CD14-positive monocyte (primary cell): Measurements from ENCODE around the gene C20orf173. TPM values are rescaled to one million over a fixed set of nuclear protein-coding genes. Genes with fewer than 3 reads are reported as not detected.

Source experiments
- DNase-seq, 3 donors: peaks; one replicate each; pipeline ENCODE4 v3.0.0-alpha.2; 2011 to 2022
- H2AFZ ChIP-seq: 2 replicates; pipeline ENCODE4 v1.6.0; 2012; ENCODE audit warnings: mild to moderate bottlenecking, low read depth, low read length, inconsistent platforms; ENCODE audit not compliant: insufficient read depth, poor library complexity, severe bottlenecking
- H3K27ac ChIP-seq, 2 donors: 1 replicate in 1 of 2; 2 replicates in 1 of 2; pipeline ENCODE4 v1.5.1; 2012 to 2013; ENCODE audit warnings: low read length in 2 of 2, control low read depth in 1 of 2, inconsistent platforms in 1 of 2, low read depth in 1 of 2, mild to moderate bottlenecking in 1 of 2
- H3K27me3 ChIP-seq, 2 donors: one replicate each; pipeline versions ENCODE4 v1.6.0 to v1.6.1; 2011 to 2013; ENCODE audit warnings: low read length in 2 of 2; ENCODE audit not compliant: control insufficient read depth in 2 of 2, insufficient read depth in 2 of 2
- H3K36me3 ChIP-seq, 2 donors: replicated peaks in 1 of 2; 1 replicate in 1 of 2; 2 replicates in 1 of 2; pipeline versions ENCODE4 v1.5.1 to v1.6.1; 2012 to 2013; ENCODE audit warnings: low read length in 2 of 2, control low read depth in 1 of 2, inconsistent platforms in 1 of 2, mild to moderate bottlenecking in 1 of 2; ENCODE audit not compliant: insufficient read depth in 2 of 2, control insufficient read depth in 1 of 2
- H3K4me1 ChIP-seq, 2 donors: 1 replicate in 1 of 2; 2 replicates in 1 of 2; pipeline versions ENCODE4 v1.5.1 to v1.6.1; 2012 to 2013; ENCODE audit warnings: low read length in 2 of 2, control low read depth in 1 of 2, inconsistent platforms in 1 of 2, mild to moderate bottlenecking in 1 of 2, moderate library complexity in 1 of 2; ENCODE audit not compliant: insufficient read depth in 2 of 2, control insufficient read depth in 1 of 2
- H3K4me2 ChIP-seq: replicated peaks from 2 replicates; pipeline ENCODE3; 2012; ENCODE audit warnings: low read length, moderate library complexity, mild to moderate bottlenecking; ENCODE audit not compliant: poor library complexity, severe bottlenecking; ENCODE audit errors: extremely low read depth
- H3K4me3 ChIP-seq, 3 experiments: fragments of 200-600 bp in 1 of 3; sonication (generic) in 1 of 3; replicated peaks in 1 of 3; 1 replicate in 2 of 3; 2 replicates in 1 of 3; pipeline ENCODE4 v1.5.1; 2011 to 2013; ENCODE audit warnings: low read length in 3 of 3, mild to moderate bottlenecking in 3 of 3, control low read depth in 2 of 3, low read depth in 2 of 3, inconsistent platforms in 1 of 3, moderate library complexity in 1 of 3
- H3K79me2 ChIP-seq: 2 replicates; pipeline ENCODE4 v1.6.0; 2012; ENCODE audit warnings: mild to moderate bottlenecking, control low read depth, inconsistent platforms, low read length, moderate library complexity; ENCODE audit not compliant: insufficient read depth
- H3K9ac ChIP-seq: 2 replicates; pipeline ENCODE4 v1.6.0; 2017; ENCODE audit warnings: low read length, mild to moderate bottlenecking; ENCODE audit not compliant: insufficient read depth, poor library complexity, severe bottlenecking
- H3K9me3 ChIP-seq, 2 donors: replicated peaks in 1 of 2; 1 replicate in 1 of 2; 2 replicates in 1 of 2; pipeline versions ENCODE4 v1.5.1 to v1.6.1; 2012 to 2013; ENCODE audit warnings: low read length in 2 of 2, control low read depth in 1 of 2; ENCODE audit not compliant: control insufficient read depth in 1 of 2, insufficient read depth in 1 of 2
- H4K20me1 ChIP-seq: 2 replicates; pipeline ENCODE4 v1.6.0; 2012; ENCODE audit warnings: mild to moderate bottlenecking, low read length, control low read depth, moderate library complexity; ENCODE audit not compliant: insufficient read depth
- H3K27ac Mint-ChIP-seq, 7 donors: one replicate each; pipeline ENCODE4 v1.8.0; 2020; ENCODE audit warnings: mild to moderate bottlenecking in 7 of 7, mixed read lengths in 7 of 7, moderate library complexity in 6 of 7, inconsistent platforms in 2 of 7
- H3K27me3 Mint-ChIP-seq, 3 donors: one replicate each; pipeline ENCODE4 v1.8.0; 2021 to 2022; ENCODE audit warnings: low read depth in 3 of 3, mild to moderate bottlenecking in 3 of 3, mixed read lengths in 3 of 3, moderate library complexity in 3 of 3, inconsistent platforms in 1 of 3
- H3K36me3 Mint-ChIP-seq, 2 donors: one replicate each; pipeline ENCODE4 v1.8.0; 2020; ENCODE audit warnings: mixed read lengths in 2 of 2, inconsistent platforms in 1 of 2, mild to moderate bottlenecking in 1 of 2
- H3K4me1 Mint-ChIP-seq: one replicate; pipeline ENCODE4 v1.8.0; 2020; ENCODE audit warnings: mild to moderate bottlenecking, mixed read lengths
- H3K4me3 Mint-ChIP-seq, 2 donors: one replicate each; pipeline ENCODE4 v1.8.0; 2020; ENCODE audit warnings: mild to moderate bottlenecking in 2 of 2, mixed read lengths in 2 of 2, moderate library complexity in 1 of 2
- H3K9me3 Mint-ChIP-seq, 7 donors: one replicate each; pipeline ENCODE4 v1.8.0; 2020 to 2022; ENCODE audit warnings: mixed read lengths in 7 of 7, mild to moderate bottlenecking in 6 of 7, moderate library complexity in 6 of 7, inconsistent platforms in 2 of 7
- CTCF ChIP-seq: fragments of 200-600 bp; IDR thresholded peaks from one replicate; pipeline ENCODE4 v1.8.0; 2022; ENCODE audit warnings: antibody characterized with exemption, mild to moderate bottlenecking
- WGBS: methylation state at CpG from one replicate; pipeline ENCODE4 v1.1.5; 2013; ENCODE audit warnings: missing lambda C conversion rate; ENCODE audit not compliant: insufficient coverage; 5-methylcytosine and 5-hydroxymethylcytosine counted together
- intact Hi-C, 2 donors: fragments of 100-400 bp; cut with micrococcal nuclease; formaldehyde crosslinking; loops; one replicate each; pipeline versions ENCODE4 v1.15.0 to v1.15.1; 2023
- polyA plus RNA-seq, 3 donors: library from polyadenylated mRNA; depleted of rRNA in 1 of 3; unstranded in 2 of 3; stranded (reverse) in 1 of 3; fragments of 300-500 nt in 2 of 3; fragments of >200 nt in 1 of 3; fragmentation: Illumina TruSeq in 2 of 3; gene quantifications; 1 replicate in 2 of 3; 2 replicates in 1 of 3; pipeline ENCODE4 v1.2.3, GENCODE V29; 2012 to 2021

C20orf173 gene
- polyA plus RNA-seq, 3 donors: not detected

GRCh38 chr20:35502352-35502751, 27.1 kb downstream of the C20orf173 start:
- H3K4me1 ChIP-seq: no peaks in the 10 kb centered on the region
- Mint-ChIP-seq H3K27ac (peak overlapping the region in 4 of 7 donors; percentile 34 to 79 (median 53)), H3K36me3 (peaks cover 91 to 94% of the 10 kb centered on the region in 2 donors), H3K4me3 (no peak overlapping the region), H3K9me3 (no peaks in the 10 kb centered on the region), H3K4me1 (peaks cover 8% of the 10 kb centered on the region), H3K27me3 (no peaks in the 10 kb centered on the region)
- no peak overlapping the region for H3K4me3 ChIP-seq
- no peaks in the 10 kb centered on the region for H4K20me1 ChIP-seq
- no peaks in the 10 kb centered on the region for H3K79me2 ChIP-seq
- H3K36me3 ChIP-seq: peaks cover 87 to 100% of the 10 kb centered on the region in 2 donors
- no peak overlapping the region for H3K9ac ChIP-seq
- WGBS: 25% methylated on average over 8 of the region's 8 CpGs
- H3K27ac ChIP-seq: peak overlapping the region in 1 of 2 donors; percentile 21
- intact Hi-C loops: no loop called here
- no peaks in the 10 kb centered on the region for H3K27me3 ChIP-seq
- no peak for TF ChIP-seq CTCF
- no peaks in the 10 kb centered on the region for H3K9me3 ChIP-seq
- H2AFZ ChIP-seq: no peak overlapping the region
- peak; percentile 12 to 21 (median 14) for DNase-seq
- H3K4me2 ChIP-seq: no peak overlapping the region

- intact Hi-C loops: no loop called here
- no peak for TF ChIP-seq CTCF
- Mint-ChIP-seq H3K36me3 (peaks cover 92 to 98% of the 10 kb centered on the region in 2 donors), H3K4me3 (no peak overlapping the region), H3K9me3 (no peaks in the 10 kb centered on the region), H3K27ac (no peak overlapping the region), H3K27me3 (no peaks in the 10 kb centered on the region), H3K4me1 (peaks cover 8% of the 10 kb centered on the region)
- no peak overlapping the region for H3K4me3 ChIP-seq
- no peak overlapping the region for H3K27ac ChIP-seq
- H3K4me1 ChIP-seq: no peaks in the 10 kb centered on the region
- no peak overlapping the region for H2AFZ ChIP-seq
- no peaks in the 10 kb centered on the region for H3K9me3 ChIP-seq
- no peaks in the 10 kb centered on the region for H3K27me3 ChIP-seq
- H4K20me1 ChIP-seq: no peaks in the 10 kb centered on the region
- peaks cover 90 to 100% of the 10 kb centered on the region in 2 donors for H3K36me3 ChIP-seq
- no peak overlapping the region for H3K9ac ChIP-seq
- WGBS: 100% methylated on average over 1 of the region's 1 CpG
- no peak overlapping the region for H3K4me2 ChIP-seq
- no peak for DNase-seq
- no peaks in the 10 kb centered on the region for H3K79me2 ChIP-seq
Observed at GRCh38 chr20:35499271-35499670, 30.2 kb downstream of the C20orf173 start.
